Mesothelial cell of epicardium (in vitro differentiated cells): ENCODE measurements around the gene GUSB. TPM values are rescaled to one million over a fixed set of nuclear protein-coding genes. Genes with fewer than 3 reads are reported as not detected.
"Not testable (repeated sequence)": the region's sequence is repeated elsewhere in the genome, so short reads cannot be mapped to it uniquely, and the experiment has no call there.

Experiments
- DNase-seq, 2 experiments: peaks; one replicate each; pipeline ENCODE4 v3.0.0; 2021; ENCODE audit warnings: low spot score in 2 of 2; ENCODE audit not compliant: unreplicated experiment in 2 of 2
- H3K27ac Mint-ChIP-seq: 2 replicates; pipeline ENCODE4 v1.8.0; 2021; ENCODE audit warnings: mixed read lengths
- H3K27me3 Mint-ChIP-seq: 2 replicates; pipeline ENCODE4 v1.8.0; 2021; ENCODE audit warnings: low read depth, mixed read lengths
- H3K36me3 Mint-ChIP-seq: 2 replicates; pipeline ENCODE4 v1.8.0; 2021; ENCODE audit warnings: mixed read lengths
- H3K4me1 Mint-ChIP-seq: 2 replicates; pipeline ENCODE4 v1.8.0; 2021; ENCODE audit warnings: mixed read lengths
- H3K4me3 Mint-ChIP-seq: 2 replicates; pipeline ENCODE4 v1.8.0; 2021; ENCODE audit warnings: mild to moderate bottlenecking, moderate library complexity, mixed read lengths
- H3K9me3 Mint-ChIP-seq: 2 replicates; pipeline ENCODE4 v1.8.0; 2021; ENCODE audit warnings: mixed read lengths
- CTCF ChIP-seq: fragments of 200-600 bp; sonication (generic); IDR thresholded peaks from one replicate; pipeline ENCODE4 v1.5.0; 2021; ENCODE audit warnings: antibody characterized with exemption; ENCODE audit not compliant: unreplicated experiment
- total RNA-seq: library from RNA; stranded (reverse); gene quantifications from 3 replicates; pipeline ENCODE4 v1.2.1, GENCODE V29; 2021

GUSB gene
- 39.3 to 42.1 TPM (median 39.4 TPM) in 3 replicates for total RNA-seq

GRCh38 chr7:65981965-65982792 is at the start of gene GUSB:
TSS of gene GUSB (minus strand) at chr7:65982213. CDS start at chr7:65982183, 30 bp downstream.
- Mint-ChIP-seq H3K9me3 (no peaks in the 10 kb centered on the region), H3K4me3 (peak within 1 kb of the TSS; percentile 67), H3K27me3 (no peaks in the 10 kb centered on the region), H3K4me1 (no peaks in the 10 kb centered on the region), H3K27ac (peak within 1 kb of the TSS; percentile 66), H3K36me3 (peaks cover 6% of the 10 kb centered on the region)
- peak; percentile 72 to 89 for DNase-seq
- no peak for TF ChIP-seq CTCF

GRCh38 chr7:66028342-66028741 is 46.3 kb upstream of the GUSB start:
- H3K27ac Mint-ChIP-seq, H3K4me3 Mint-ChIP-seq, H3K36me3 Mint-ChIP-seq, H3K27me3 Mint-ChIP-seq, H3K9me3 Mint-ChIP-seq, DNase-seq, H3K4me1 Mint-ChIP-seq: not testable (repeated sequence)

- no peaks in the 10 kb centered on the region for H3K4me1 Mint-ChIP-seq
- H3K27ac Mint-ChIP-seq = no peak overlapping the region
- H3K36me3 Mint-ChIP-seq = no peaks in the 10 kb centered on the region
- peaks cover 13% of the 10 kb centered on the region for H3K27me3 Mint-ChIP-seq
- TF ChIP-seq CTCF = no peak
- no peaks in the 10 kb centered on the region for H3K9me3 Mint-ChIP-seq
- DNase-seq = no peak
- no peak overlapping the region for H3K4me3 Mint-ChIP-seq
Measured at GRCh38 chr7:66016131-66016461, 34.1 kb upstream of the GUSB start.

- Mint-ChIP-seq H3K4me3 (no peak overlapping the region), H3K27me3 (peaks cover 13% of the 10 kb centered on the region), H3K36me3 (no peaks in the 10 kb centered on the region), H3K27ac (no peak overlapping the region), H3K9me3 (no peaks in the 10 kb centered on the region), H3K4me1 (no peaks in the 10 kb centered on the region)
- no peak for TF ChIP-seq CTCF
- DNase-seq = no peak
Measured at GRCh38 chr7:66015440-66016130, 33.6 kb upstream of the GUSB start.

GRCh38 chr7:66013938-66014337 is 31.9 kb upstream of the GUSB start:
- Mint-ChIP-seq H3K9me3 (no peaks in the 10 kb centered on the region), H3K36me3 (no peaks in the 10 kb centered on the region), H3K27ac (no peak overlapping the region), H3K4me3 (no peak overlapping the region), H3K4me1 (no peaks in the 10 kb centered on the region), H3K27me3 (peaks cover 13% of the 10 kb centered on the region)
- DNase-seq = no peak
- no peak for TF ChIP-seq CTCF

- Mint-ChIP-seq H3K27ac (no peak overlapping the region), H3K36me3 (no peaks in the 10 kb centered on the region), H3K4me3 (no peak overlapping the region), H3K27me3 (no peaks in the 10 kb centered on the region), H3K9me3 (no peaks in the 10 kb centered on the region), H3K4me1 (no peaks in the 10 kb centered on the region)
- no peak for DNase-seq
- no peak for TF ChIP-seq CTCF
Measured at GRCh38 chr7:66007232-66007631, 25.2 kb upstream of the GUSB start.

- not testable (repeated sequence) for H3K36me3 Mint-ChIP-seq, DNase-seq, H3K27me3 Mint-ChIP-seq, H3K4me3 Mint-ChIP-seq, H3K4me1 Mint-ChIP-seq, H3K9me3 Mint-ChIP-seq, H3K27ac Mint-ChIP-seq
Measured at GRCh38 chr7:66005115-66005671, 23.2 kb upstream of the GUSB start.

GRCh38 chr7:66000823-66001417 is 18.9 kb upstream of the GUSB start:
- not testable (repeated sequence) for H3K9me3 Mint-ChIP-seq, H3K4me3 Mint-ChIP-seq, DNase-seq, H3K27ac Mint-ChIP-seq, H3K27me3 Mint-ChIP-seq, H3K36me3 Mint-ChIP-seq, H3K4me1 Mint-ChIP-seq
